A549 (cell line): ENCODE measurements around the gene B4GALT2. TPM values are rescaled to one million over a fixed set of nuclear protein-coding genes. Genes with fewer than 3 reads are reported as not detected.

ENCODE experiments used
- ATAC-seq, 2 experiments: fragments of 200-7000 bp in 1 of 2; fragments of >200 bp in 1 of 2; cut with Nextera tagmentation in 1 of 2; cut with Tn5 transposase in 1 of 2; 3 replicates each; pipeline versions ENCODE4 v1.8.0 to v1.9.1; 2018 to 2020; ENCODE audit warnings: mild to moderate bottlenecking in 1 of 2, moderate library complexity in 1 of 2
- CTCF ChIA-PET: fragments of 300-600 bp; sonication (Branson Sonifier 250); formaldehyde crosslinking; extraction: SDS; loops from one replicate; lab custom pipeline; 2021; ENCODE audit warnings: antibody characterized with exemption, inconsistent platforms; lab: Yijun Ruan, JAX
- POLR2A ChIA-PET: fragments of 350-600 bp; formaldehyde crosslinking; extraction: SDS; loops from one replicate; lab custom pipeline; 2021; ENCODE audit warnings: antibody characterized with exemption, inconsistent platforms; lab: Yijun Ruan, JAX
- DNase-seq, 2 experiments: peaks; one replicate each; pipeline versions ENCODE4 v3.0.0 to v3.0.0-alpha.2; 2011 to 2016; ENCODE audit warnings: low read depth in 1 of 2, low spot score in 1 of 2
- FAIRE-seq: peaks from 2 replicates; lab custom pipeline; 2011; peaks lifted over from hg19 to GRCh38; lab: Jason Lieb, UNC
- H3K27ac ChIP-seq, 2 experiments: fragments of >200 bp; sonication (Bioruptor Twin); formaldehyde crosslinking; 3 replicates each; pipeline ENCODE4 v1.5.1; 2016 to 2017
- H3K4me1 ChIP-seq: fragments of >200 bp; sonication (Bioruptor Twin); formaldehyde crosslinking; 3 replicates; pipeline ENCODE4 v1.6.1; 2016
- H3K4me2 ChIP-seq: fragments of >200 bp; sonication (Bioruptor Twin); formaldehyde crosslinking; 3 replicates; pipeline ENCODE4 v1.6.1; 2016
- H3K4me3 ChIP-seq: fragments of >200 bp; sonication (Bioruptor Twin); formaldehyde crosslinking; 3 replicates; pipeline ENCODE4 v1.5.1; 2016
- H3K9me3 ChIP-seq: fragments of >200 bp; sonication (Bioruptor Twin); formaldehyde crosslinking; 3 replicates; pipeline ENCODE4 v1.6.1; 2016
- CBX2 ChIP-seq: fragments of 200-600 bp; sonication (generic); IDR thresholded peaks from 2 replicates; pipeline ENCODE4 v1.6.1; 2016; ENCODE audit warnings: low read depth, mild to moderate bottlenecking, borderline replicate concordance
- CBX8 ChIP-seq: fragments of 200-600 bp; sonication (generic); IDR thresholded peaks from 2 replicates; pipeline ENCODE4 v1.6.1; 2016
- CEBPB ChIP-seq, 2 experiments: fragments of >200 bp in 1 of 2; sonication (Bioruptor Twin) in 1 of 2; formaldehyde crosslinking in 1 of 2; IDR thresholded peaks; 2 replicates each; pipeline ENCODE4 v1.6.1; 2012 to 2016
- CHD4 ChIP-seq: fragments of 200-600 bp; sonication (generic); IDR thresholded peaks from 2 replicates; pipeline ENCODE4 v1.6.1; 2016; ENCODE audit warnings: antibody characterized with exemption, mild to moderate bottlenecking, borderline replicate concordance
- FOSB ChIP-seq: fragments of 250-450 bp; sonication (Bioruptor Pico); IDR thresholded peaks from 2 replicates; pipeline ENCODE4 v1.5.0; 2020; ENCODE audit warnings: mild to moderate bottlenecking, moderate library complexity
- FOXS1 ChIP-seq: fragments of 250-450 bp; sonication (Bioruptor Pico); IDR thresholded peaks from 2 replicates; pipeline ENCODE4 v1.5.0; 2020; ENCODE audit warnings: mild to moderate bottlenecking, moderate library complexity
- HDAC2 ChIP-seq: fragments of 200-600 bp; sonication (generic); IDR thresholded peaks from 2 replicates; pipeline ENCODE4 v1.6.1; 2016
- HEYL ChIP-seq: fragments of 250-450 bp; sonication (Bioruptor Pico); IDR thresholded peaks from 2 replicates; pipeline ENCODE4 v1.8.0; 2021; ENCODE audit warnings: mild to moderate bottlenecking, moderate library complexity
- HOXA7 ChIP-seq: fragments of 250-450 bp; sonication (Bioruptor Pico); IDR thresholded peaks from 2 replicates; pipeline ENCODE4 v1.5.0; 2020; ENCODE audit warnings: mild to moderate bottlenecking, moderate library complexity
- HOXB5 ChIP-seq: fragments of 250-450 bp; sonication (Bioruptor Pico); IDR thresholded peaks from 2 replicates; pipeline ENCODE4 v1.5.0; 2020; ENCODE audit warnings: mild to moderate bottlenecking, moderate library complexity
- KDM1A ChIP-seq: fragments of 200-600 bp; sonication (generic); IDR thresholded peaks from 2 replicates; pipeline ENCODE4 v1.6.1; 2016; ENCODE audit warnings: low read depth, mild to moderate bottlenecking
- KDM5A ChIP-seq: fragments of 200-600 bp; sonication (generic); IDR thresholded peaks from 2 replicates; pipeline ENCODE4 v1.6.1; 2016; ENCODE audit warnings: antibody characterized with exemption, mild to moderate bottlenecking
- MYC ChIP-seq: IDR thresholded peaks from 2 replicates; pipeline ENCODE4 v1.6.1; 2012; ENCODE audit warnings: mild to moderate bottlenecking, inconsistent platforms, low read length, improper control_type of control experiment, borderline replicate concordance
- NPAS2 ChIP-seq: fragments of 250-450 bp; sonication (Bioruptor Pico); IDR thresholded peaks from 2 replicates; pipeline ENCODE4 v1.8.0; 2022; ENCODE audit warnings: mild to moderate bottlenecking, moderate library complexity, borderline replicate concordance
- RAD21 ChIP-seq, 2 experiments: fragments of >200 bp in 1 of 2; sonication (Bioruptor Twin) in 1 of 2; formaldehyde crosslinking in 1 of 2; IDR thresholded peaks in 1 of 2; conservative IDR thresholded peaks in 1 of 2; 2 replicates in 1 of 2; 3 replicates in 1 of 2; pipeline ENCODE4 v1.6.1; 2012 to 2018; ENCODE audit warnings: inconsistent platforms in 1 of 2
- RCOR1 ChIP-seq: fragments of 150-350 bp; IDR thresholded peaks from 2 replicates; pipeline ENCODE4 v1.6.1; 2014; ENCODE audit warnings: antibody characterized with exemption, low read length, low read depth
- RFX5 ChIP-seq: fragments of 450-650 bp; IDR thresholded peaks from 2 replicates; pipeline ENCODE4 v1.7.1; 2014; ENCODE audit warnings: antibody characterized with exemption, mild to moderate bottlenecking, moderate library complexity
- RNF2 ChIP-seq: fragments of 200-600 bp; sonication (generic); IDR thresholded peaks from 2 replicates; pipeline ENCODE4 v1.6.1; 2016; ENCODE audit warnings: low read depth, mild to moderate bottlenecking, antibody characterized with exemption, moderate library complexity, borderline replicate concordance
- SREBF2 ChIP-seq: fragments of 450-650 bp; IDR thresholded peaks from 2 replicates; pipeline ENCODE4 v1.6.1; 2014; ENCODE audit warnings: mild to moderate bottlenecking, moderate library complexity
- ZFP36 ChIP-seq: fragments of 450-650 bp; IDR thresholded peaks from 2 replicates; pipeline ENCODE4 v1.6.1; 2014; ENCODE audit warnings: borderline replicate concordance; ENCODE audit not compliant: partially characterized antibody
- ZNF302 ChIP-seq: fragments of 250-450 bp; sonication (Bioruptor Pico); IDR thresholded peaks from 2 replicates; pipeline ENCODE4 v1.9.0; 2021; ENCODE audit warnings: inconsistent platforms, mild to moderate bottlenecking, moderate library complexity
- WGBS: methylation state at CpG from one replicate; pipeline ENCODE4 v1.1.6; 2017; ENCODE audit errors: missing lambda C conversion rate; 5-methylcytosine and 5-hydroxymethylcytosine counted together
- polyA plus RNA-seq, 4 experiments: library from polyadenylated mRNA; depleted of rRNA in 3 of 4; stranded (reverse); fragments of >200 nt; fragmentation: RNase III in 1 of 4; extraction: RNeasy Plus Mini Kit Qiagen cat#74134 plus additional on column Dnase treatment in 1 of 4; gene quantifications; 2 replicates in 3 of 4; 3 replicates in 1 of 4; pipeline ENCODE4 v1.2.3, GENCODE V29; 2011 to 2017
- TF ChIP-seq, protein P1 (sequence below): fragments of 250-450 bp; sonication (Bioruptor Pico); IDR thresholded peaks from 2 replicates; pipeline ENCODE4 v1.5.0; 2021; ENCODE audit warnings: mild to moderate bottlenecking, moderate library complexity, borderline replicate concordance
- TF ChIP-seq, protein P2 (sequence below): IDR thresholded peaks from 2 replicates; pipeline ENCODE4 v1.6.1; 2012
- TF ChIP-seq, protein P3 (sequence below): IDR thresholded peaks from 2 replicates; pipeline ENCODE4 v1.6.1; 2012

Gene B4GALT2
- polyA plus RNA-seq, 2 of the 4 experiments (the other 2 are of a cell fraction) = 19.0 to 35.8 TPM

DNA sequence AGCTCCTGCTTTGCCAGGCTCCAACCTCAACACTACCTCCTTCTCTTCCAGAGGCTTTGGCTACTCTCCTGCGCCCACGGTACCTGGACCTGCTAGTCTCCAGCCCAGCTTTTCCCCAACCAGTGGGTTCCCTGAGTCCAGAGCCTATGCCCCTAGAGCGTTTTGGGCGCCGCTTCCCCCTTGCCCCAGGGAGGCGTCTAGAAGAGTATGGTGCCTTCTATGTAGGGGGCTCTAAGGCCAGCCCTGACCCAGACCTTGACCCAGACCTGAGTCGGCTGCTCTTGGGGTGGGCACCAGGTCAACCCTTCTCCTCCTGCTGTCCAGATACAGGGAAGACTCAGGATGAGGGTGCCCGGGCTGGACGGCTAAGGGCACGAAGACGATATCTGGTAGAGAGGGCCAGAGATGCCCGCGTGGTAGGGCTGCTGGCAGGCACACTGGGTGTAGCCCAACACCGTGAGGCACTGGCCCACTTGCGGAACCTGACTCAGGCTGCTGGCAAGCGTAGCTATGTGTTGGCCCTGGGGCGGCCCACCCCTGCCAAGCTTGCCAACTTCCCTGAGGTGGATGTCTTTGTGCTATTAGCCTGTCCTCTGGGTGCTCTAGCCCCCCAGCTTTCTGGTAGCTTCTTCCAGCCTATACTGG, 7.6 kb upstream of the B4GALT2 start:
- H3K4me2 ChIP-seq = peak overlapping the region; percentile 97
- 94% methylated on average over 12 of the region's 17 CpGs for WGBS
- no peak for DNase-seq
- no peak for ATAC-seq
- H3K9me3 ChIP-seq = no peaks in the 10 kb centered on the region
- H3K27ac ChIP-seq = no peak overlapping the region
- ChIA-PET CTCF (interaction anchor here (0.5 to 1.9 kb wide), 5 partner anchors 37 to 345 kb away, joined by 4 to 7 read pairs (median 5); no protein-coding TSS in a partner anchor), POLR2A (no interaction called here)
- no peak for FAIRE-seq
- no peak overlapping the region for H3K4me3 ChIP-seq
- peaks cover 21% of the 10 kb centered on the region; the same call in 2 of the 3 replicates for H3K4me1 ChIP-seq
- no peak for TF ChIP-seq RAD21 (conservative IDR thresholded peaks at IDR 0.05 in 1 of 2, IDR thresholded peaks at IDR 0.05 in 1 of 2)
- TF ChIP-seq KDM1A = no peak
- TF ChIP-seq HEYL (CRISPR knock-in tag) = no peak
- TF ChIP-seq MYC = no peak
- TF ChIP-seq SREBF2 = no peak
- no peak for TF ChIP-seq HOXA7
- TF ChIP-seq ZNF302 (CRISPR knock-in tag) = no peak
- no peak for TF ChIP-seq HOXB5 (CRISPR knock-in tag)
- TF ChIP-seq CHD4 = no peak
- TF ChIP-seq CBX8 = no peak
- TF ChIP-seq CBX2 = no peak
- no peak for TF ChIP-seq RNF2

DNA sequence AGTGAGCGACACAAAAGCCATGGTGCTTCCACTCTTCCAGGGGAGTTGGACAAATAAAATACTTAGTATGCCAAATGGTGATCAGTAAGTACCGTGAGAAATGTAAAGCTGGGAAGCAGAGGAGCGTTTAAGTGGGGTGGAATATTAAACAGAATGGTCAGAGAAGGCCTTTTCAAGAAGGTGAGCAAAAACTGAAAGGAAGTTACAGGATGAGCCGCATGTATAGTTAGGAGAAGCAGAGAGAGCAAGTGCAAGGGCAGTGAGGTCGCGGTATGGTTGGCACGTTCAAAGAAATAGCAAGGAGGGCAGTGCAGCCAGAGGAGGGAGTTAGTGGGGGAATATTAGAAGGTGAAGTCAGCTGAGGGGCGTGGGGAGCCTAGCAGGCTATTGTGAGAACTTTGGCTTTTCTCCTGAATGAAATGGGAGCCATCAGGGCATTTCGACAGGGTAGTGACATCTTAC, 5.0 kb upstream of the B4GALT2 start:
- POLR2A ChIA-PET = interaction anchor here (0.8 to 1.5 kb wide), 2 partner anchors 321 to 324 kb away, joined by 3 to 5 read pairs; partner anchors contain the start of gene KDM4A
- CTCF ChIA-PET = interaction anchor here (2.2 to 3.1 kb wide), 2 partner anchors 31 to 210 kb away, joined by 6 to 15 read pairs; no protein-coding TSS in a partner anchor
- TF ChIP-seq, protein P1, sequence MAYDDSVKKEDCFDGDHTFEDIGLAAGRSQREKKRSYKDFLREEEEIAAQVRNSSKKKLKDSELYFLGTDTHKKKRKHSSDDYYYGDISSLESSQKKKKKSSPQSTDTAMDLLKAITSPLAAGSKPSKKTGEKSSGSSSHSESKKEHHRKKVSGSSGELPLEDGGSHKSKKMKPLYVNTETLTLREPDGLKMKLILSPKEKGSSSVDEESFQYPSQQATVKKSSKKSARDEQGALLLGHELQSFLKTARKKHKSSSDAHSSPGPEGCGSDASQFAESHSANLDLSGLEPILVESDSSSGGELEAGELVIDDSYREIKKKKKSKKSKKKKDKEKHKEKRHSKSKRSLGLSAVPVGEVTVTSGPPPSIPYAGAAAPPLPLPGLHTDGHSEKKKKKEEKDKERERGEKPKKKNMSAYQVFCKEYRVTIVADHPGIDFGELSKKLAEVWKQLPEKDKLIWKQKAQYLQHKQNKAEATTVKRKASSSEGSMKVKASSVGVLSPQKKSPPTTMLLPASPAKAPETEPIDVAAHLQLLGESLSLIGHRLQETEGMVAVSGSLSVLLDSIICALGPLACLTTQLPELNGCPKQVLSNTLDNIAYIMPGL (CRISPR knock-in tag) = no peak
- TF ChIP-seq, protein P2, sequence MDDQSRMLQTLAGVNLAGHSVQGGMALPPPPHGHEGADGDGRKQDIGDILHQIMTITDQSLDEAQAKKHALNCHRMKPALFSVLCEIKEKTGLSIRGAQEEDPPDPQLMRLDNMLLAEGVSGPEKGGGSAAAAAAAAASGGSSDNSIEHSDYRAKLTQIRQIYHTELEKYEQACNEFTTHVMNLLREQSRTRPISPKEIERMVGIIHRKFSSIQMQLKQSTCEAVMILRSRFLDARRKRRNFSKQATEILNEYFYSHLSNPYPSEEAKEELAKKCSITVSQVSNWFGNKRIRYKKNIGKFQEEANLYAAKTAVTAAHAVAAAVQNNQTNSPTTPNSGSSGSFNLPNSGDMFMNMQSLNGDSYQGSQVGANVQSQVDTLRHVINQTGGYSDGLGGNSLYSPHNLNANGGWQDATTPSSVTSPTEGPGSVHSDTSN = 0 out of 2 replicates have a peak, but pooled peaks have one; percentile 39
- TF ChIP-seq RCOR1 = no peak
- H3K27ac ChIP-seq = peak overlapping the region; percentile 94 to 95
- FAIRE-seq (no peak), ATAC-seq (peak in 1 of 2 experiments; percentile 6; a peak in 2 of 6 replicates), DNase-seq (peak in 1 of 2 experiments; percentile 46)
- H3K4me1 ChIP-seq = peaks cover 35% of the 10 kb centered on the region; the same call in 2 of the 3 replicates
- H3K9me3 ChIP-seq = no peaks in the 10 kb centered on the region
- WGBS = 58% methylated on average over 9 of the region's 9 CpGs
- peak overlapping the region; percentile 95 for H3K4me3 ChIP-seq
- peak overlapping the region; percentile 79 for H3K4me2 ChIP-seq

DNA sequence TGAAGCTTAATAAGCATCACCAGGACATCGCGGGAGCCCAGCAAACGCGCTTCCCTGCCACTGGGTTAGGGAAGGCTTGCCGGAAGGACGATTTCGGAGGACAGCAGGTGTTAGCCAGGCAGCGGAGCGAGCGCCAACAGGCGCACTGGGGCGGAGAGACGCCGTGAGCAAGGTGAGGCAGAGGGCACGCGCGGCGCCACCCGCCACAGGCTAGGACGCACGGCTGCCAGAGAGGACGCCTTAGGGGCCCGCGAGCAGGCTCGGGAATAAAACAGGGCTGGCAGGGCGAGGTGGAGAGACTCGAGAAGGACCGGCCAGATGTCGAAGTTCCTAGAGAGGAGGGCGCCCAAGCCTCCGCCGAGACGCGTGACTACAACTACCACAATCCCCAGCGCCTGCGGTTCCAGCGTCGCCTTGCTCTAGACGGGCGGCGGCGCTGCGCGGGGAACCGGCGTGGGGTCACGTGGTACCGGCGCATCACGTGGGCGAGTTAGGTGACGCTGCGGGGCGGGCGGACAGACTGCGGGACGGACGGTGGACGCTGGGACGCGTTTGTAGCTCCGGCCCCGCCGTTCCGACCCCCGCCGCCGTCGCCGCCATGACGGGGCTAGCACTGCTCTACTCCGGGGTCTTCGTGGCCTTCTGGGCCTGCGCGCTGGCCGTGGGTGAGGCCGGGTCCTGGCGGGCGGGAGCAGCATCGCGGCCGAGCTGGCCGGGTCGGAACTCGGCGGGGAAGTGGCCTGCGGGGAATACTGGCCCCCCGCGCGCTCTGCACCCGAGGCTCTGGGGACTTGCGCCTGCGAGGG, 4.4 kb upstream of the B4GALT2 start, which contains the start of gene ATP6V0B:
Gene ATP6V0B (plus strand): TSS at position 518 of the 806 bp plus-strand sequence. CDS start 81 bp downstream, at position 599.
- peak; percentile 73 to 85 for ATAC-seq
- Histone ChIP-seq H3K9me3 (no peaks in the 10 kb centered on the region), H3K4me2 (peak within 1 kb of the TSS; percentile 79), H3K4me3 (peak within 1 kb of the TSS; percentile 95), H3K4me1 (peaks cover 35% of the 10 kb centered on the region; the same call in 2 of the 3 replicates), H3K27ac (peak within 1 kb of the TSS; percentile 94 to 95)
- ChIA-PET CTCF (interaction anchor here (1.0 to 3.1 kb wide), 6 partner anchors 14 to 211 kb away, joined by 3 to 15 read pairs (median 7); no protein-coding TSS in a partner anchor), POLR2A (interaction anchor here (0.8 to 1.5 kb wide), 2 partner anchors 322 to 324 kb away, joined by 3 to 5 read pairs; partner anchors contain the start of gene KDM4A)
- WGBS = 4% methylated on average over 19 of the region's 93 CpGs
- DNase-seq = peak; percentile 87 to 91
- no peak for FAIRE-seq
- 0 out of 2 replicates have a peak, but pooled peaks have one; percentile 40 for TF ChIP-seq KDM5A
- no peak for TF ChIP-seq ZFP36
- no peak for TF ChIP-seq RCOR1
- TF ChIP-seq, protein P3, sequence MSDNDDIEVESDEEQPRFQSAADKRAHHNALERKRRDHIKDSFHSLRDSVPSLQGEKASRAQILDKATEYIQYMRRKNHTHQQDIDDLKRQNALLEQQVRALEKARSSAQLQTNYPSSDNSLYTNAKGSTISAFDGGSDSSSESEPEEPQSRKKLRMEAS = peak; percentile 81
- TF ChIP-seq HOXA7 = no peak
- TF ChIP-seq HDAC2 = no peak
- TF ChIP-seq FOSB (CRISPR knock-in tag) = no peak
- TF ChIP-seq, protein P1 (CRISPR knock-in tag) = no peak
- TF ChIP-seq KDM1A = no peak
- no peak for TF ChIP-seq CEBPB (IDR thresholded peaks at IDR 0.05)
- TF ChIP-seq FOXS1 = no peak
- TF ChIP-seq NPAS2 (CRISPR knock-in tag) = peak; percentile 86
- TF ChIP-seq CHD4 = no peak
- TF ChIP-seq RFX5 = no peak
